ENCODE results near the gene PIR.

PIR gene

GRCh38 chrX:15373976-15374375 lies 119.2 kb downstream of the PIR start:
- Histone ChIP-seq H3K9ac (ENCODE audit: insufficient read length) (no peak overlapping the region), H3K9me3 (ENCODE audit: low read depth, low read length) (no peaks in the 10 kb centered on the region), H3K36me3 (ENCODE audit: insufficient read depth, low read length) (no peaks in the 10 kb centered on the region), H3K27ac (no peak overlapping the region), H3K4me3 (no peak overlapping the region)
- TF ChIP-seq FOXP2 (optimal IDR thresholded peaks at IDR 0.05; ENCODE audit: control extremely low read depth, extremely low read length, insufficient read depth) (no peak), POLR2AphosphoS5 (IDR thresholded peaks at IDR 0.05; ENCODE audit: borderline replicate concordance, low read depth, low read length) (no peak)
- no peak for DNase-seq (ENCODE audit: low read depth, low spot score)

GRCh38 chrX:15366506-15367352 lies 126.4 kb downstream of the PIR start:
- TF ChIP-seq EZH2 (IDR thresholded peaks at IDR 0.05) (no peak), FOXP2 (optimal IDR thresholded peaks at IDR 0.05; ENCODE audit: control extremely low read depth, extremely low read length, insufficient read depth) (no peak), POLR2AphosphoS5 (IDR thresholded peaks at IDR 0.05; ENCODE audit: borderline replicate concordance, low read depth, low read length) (no peak)
- H3K4me3 ChIP-seq = no peak overlapping the region
- H3K36me3 ChIP-seq (ENCODE audit: insufficient read depth, low read length) = no peaks in the 10 kb centered on the region
- no peak overlapping the region for H3K9ac ChIP-seq (ENCODE audit: insufficient read length)
- no peaks in the 10 kb centered on the region for H3K9me3 ChIP-seq (ENCODE audit: low read depth, low read length)
- no peak for DNase-seq (ENCODE audit: low read depth, low spot score)
- H3K27ac ChIP-seq = no peak overlapping the region

GRCh38 chrX:15359701-15360100 lies 133.4 kb downstream of the PIR start:
- Histone ChIP-seq H3K4me3 (no peak overlapping the region), H3K27ac (no peak overlapping the region), H3K36me3 (ENCODE audit: insufficient read depth, low read length) (no peaks in the 10 kb centered on the region), H3K9ac (ENCODE audit: insufficient read length) (no peak overlapping the region), H3K9me3 (ENCODE audit: low read depth, low read length) (no peaks in the 10 kb centered on the region)
- no peak for DNase-seq (ENCODE audit: low read depth, low spot score)
- TF ChIP-seq EZH2 (IDR thresholded peaks at IDR 0.05) = no peak
- TF ChIP-seq POLR2AphosphoS5 (IDR thresholded peaks at IDR 0.05; ENCODE audit: borderline replicate concordance, low read depth, low read length) = no peak
- no peak for TF ChIP-seq FOXP2 (optimal IDR thresholded peaks at IDR 0.05; ENCODE audit: control extremely low read depth, extremely low read length, insufficient read depth)

- TF ChIP-seq EZH2 (IDR thresholded peaks at IDR 0.05) (no peak), FOXP2 (optimal IDR thresholded peaks at IDR 0.05; ENCODE audit: control extremely low read depth, extremely low read length, insufficient read depth) (no peak), POLR2AphosphoS5 (IDR thresholded peaks at IDR 0.05; ENCODE audit: borderline replicate concordance, low read depth, low read length) (no peak)
- Histone ChIP-seq H3K36me3 (ENCODE audit: insufficient read depth, low read length) (no peaks in the 10 kb centered on the region), H3K9me3 (ENCODE audit: low read depth, low read length) (no peaks in the 10 kb centered on the region), H3K9ac (ENCODE audit: insufficient read length) (no peak overlapping the region), H3K4me3 (no peak overlapping the region), H3K27ac (no peak overlapping the region)
- DNase-seq (ENCODE audit: low read depth, low spot score) = no peak
Observed at GRCh38 chrX:15358533-15358932, 134.6 kb downstream of the PIR start.

GRCh38 chrX:15356444-15356843 lies 136.7 kb downstream of the PIR start:
- no peak for DNase-seq (ENCODE audit: low read depth, low spot score)
- no peak overlapping the region for H3K4me3 ChIP-seq
- no peak overlapping the region for H3K9ac ChIP-seq (ENCODE audit: insufficient read length)
- TF ChIP-seq EZH2 (IDR thresholded peaks at IDR 0.05) (no peak), POLR2AphosphoS5 (IDR thresholded peaks at IDR 0.05; ENCODE audit: borderline replicate concordance, low read depth, low read length) (no peak), FOXP2 (optimal IDR thresholded peaks at IDR 0.05; ENCODE audit: control extremely low read depth, extremely low read length, insufficient read depth) (no peak)
- no peak overlapping the region for H3K27ac ChIP-seq
- no peaks in the 10 kb centered on the region for H3K9me3 ChIP-seq (ENCODE audit: low read depth, low read length)
- no peaks in the 10 kb centered on the region for H3K36me3 ChIP-seq (ENCODE audit: insufficient read depth, low read length)

GRCh38 chrX:15350329-15350996 lies 142.7 kb downstream of the PIR start:
- Histone ChIP-seq H3K9me3 (ENCODE audit: low read depth, low read length) (no peaks in the 10 kb centered on the region), H3K27ac (no peak overlapping the region)
- no peak for DNase-seq (ENCODE audit: low read depth, low spot score)

GRCh38 chrX:15349046-15349445 lies 144.1 kb downstream of the PIR start:
- Histone ChIP-seq H3K9me3 (ENCODE audit: low read depth, low read length) (no peaks in the 10 kb centered on the region), H3K27ac (no peak overlapping the region)
- no peak for DNase-seq (ENCODE audit: low read depth, low spot score)

More at GRCh38 chrX:15350329-15350996, 142.7 kb downstream of the PIR start:
- H3K36me3 ChIP-seq (ENCODE audit: insufficient read depth, low read length) = no peaks in the 10 kb centered on the region
- no peak overlapping the region for H3K4me3 ChIP-seq
- TF ChIP-seq EZH2 (IDR thresholded peaks at IDR 0.05) = no peak
- no peak for TF ChIP-seq POLR2AphosphoS5 (IDR thresholded peaks at IDR 0.05; ENCODE audit: borderline replicate concordance, low read depth, low read length)
- no peak for TF ChIP-seq FOXP2 (optimal IDR thresholded peaks at IDR 0.05; ENCODE audit: control extremely low read depth, extremely low read length, insufficient read depth)
- no peak overlapping the region for H3K9ac ChIP-seq (ENCODE audit: insufficient read length)

GRCh38 chrX:15345976-15346375 lies 147.2 kb downstream of the PIR start:
- no peak overlapping the region for H3K27ac ChIP-seq
- TF ChIP-seq POLR2AphosphoS5 (IDR thresholded peaks at IDR 0.05; ENCODE audit: borderline replicate concordance, low read depth, low read length) = no peak
- no peak for TF ChIP-seq FOXP2 (optimal IDR thresholded peaks at IDR 0.05; ENCODE audit: control extremely low read depth, extremely low read length, insufficient read depth)
- TF ChIP-seq EZH2 (IDR thresholded peaks at IDR 0.05) = no peak

More at GRCh38 chrX:15349046-15349445, 144.1 kb downstream of the PIR start:
- H3K36me3 ChIP-seq (ENCODE audit: insufficient read depth, low read length) = no peaks in the 10 kb centered on the region
- TF ChIP-seq EZH2 (IDR thresholded peaks at IDR 0.05) = no peak
- H3K4me3 ChIP-seq = no peak overlapping the region
- no peak overlapping the region for H3K9ac ChIP-seq (ENCODE audit: insufficient read length)

More at GRCh38 chrX:15345976-15346375, 147.2 kb downstream of the PIR start:
- DNase-seq (ENCODE audit: low read depth, low spot score) = no peak
- no peak overlapping the region for H3K4me3 ChIP-seq
- H3K36me3 ChIP-seq (ENCODE audit: insufficient read depth, low read length) = no peaks in the 10 kb centered on the region
- no peak overlapping the region for H3K9ac ChIP-seq (ENCODE audit: insufficient read length)
- no peaks in the 10 kb centered on the region for H3K9me3 ChIP-seq (ENCODE audit: low read depth, low read length)
